Loucy (cell line): ENCODE data around the gene SCNN1A.

Experiments used
- CTCF ChIP-seq: fragments of 200-600 bp; sonication (generic); conservative IDR thresholded peaks from 2 replicates; pipeline ENCODE4 v1.5.1; 2014; ENCODE audit warnings: mild to moderate bottlenecking, antibody characterized with exemption, low read length
- EZH2phosphoT487 ChIP-seq: fragments of 200-600 bp; IDR thresholded peaks from 2 replicates; pipeline ENCODE4 v1.6.1; 2018; ENCODE audit warnings: antibody characterized with exemption, mild to moderate bottlenecking, moderate library complexity, borderline replicate concordance

DNA sequence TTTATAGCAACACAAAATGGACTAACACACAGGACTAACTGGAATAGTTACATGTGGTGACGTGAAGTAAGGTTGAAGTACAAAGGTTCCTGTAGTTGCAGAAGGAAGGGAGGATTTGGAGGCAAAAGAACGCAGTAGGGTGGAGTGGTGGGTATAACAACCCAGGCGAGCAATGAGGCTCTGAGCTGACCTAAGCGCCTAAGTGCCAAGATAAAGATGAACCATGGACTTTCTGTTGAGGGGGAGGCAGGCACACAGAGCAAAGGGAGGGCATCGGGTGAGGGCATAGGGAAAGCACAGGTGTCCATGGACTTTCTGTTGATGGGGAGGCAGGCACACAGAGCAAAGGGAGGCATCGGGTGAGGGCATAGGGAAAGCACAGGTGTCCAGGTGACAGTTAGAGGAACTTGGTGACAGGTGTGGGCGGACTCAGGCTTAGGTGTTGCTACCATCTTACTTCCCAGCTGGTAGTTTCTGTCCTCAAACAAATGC lies 15.2 kb downstream of the SCNN1A start:
- TF ChIP-seq CTCF (no peak), EZH2phosphoT487 (no peak)
